Myocyte (in vitro differentiated cells): ENCODE measurements around the gene ANKRD49. TPM values are rescaled to one million over a fixed set of nuclear protein-coding genes. Genes with fewer than 3 reads are reported as not detected.

Source experiments
- DNase-seq: peaks from one replicate; pipeline ENCODE4 v3.0.0-alpha.2; 2012; ENCODE audit warnings: low read depth
- microRNA counts: library from miRNA; unstranded; fragments of <30 nt; microRNA quantifications from one replicate; lab custom pipeline; 2016
- microRNA-seq: library from miRNA; unstranded; fragments of <30 nt; microRNA quantifications from one replicate; pipeline ENCODE4, GENCODE V29; 2016
- total RNA-seq: library from RNA; depleted of rRNA; stranded (reverse); fragments of >200 nt; gene quantifications from 2 replicates; pipeline ENCODE4 v1.2.3, GENCODE V29; 2014

The ANKRD49 gene
- total RNA-seq, 1 donor from 2014 or later = 12.4 TPM

- peak; percentile 85 for DNase-seq
Observed at GRCh38 chr11:94543695-94544645, 50.2 kb downstream of the ANKRD49 start, which contains the start of gene FUT4. Gene FUT4 (plus strand): TSS chr11:94543921. CDS start chr11:94544134, 213 bp downstream.

DNA sequence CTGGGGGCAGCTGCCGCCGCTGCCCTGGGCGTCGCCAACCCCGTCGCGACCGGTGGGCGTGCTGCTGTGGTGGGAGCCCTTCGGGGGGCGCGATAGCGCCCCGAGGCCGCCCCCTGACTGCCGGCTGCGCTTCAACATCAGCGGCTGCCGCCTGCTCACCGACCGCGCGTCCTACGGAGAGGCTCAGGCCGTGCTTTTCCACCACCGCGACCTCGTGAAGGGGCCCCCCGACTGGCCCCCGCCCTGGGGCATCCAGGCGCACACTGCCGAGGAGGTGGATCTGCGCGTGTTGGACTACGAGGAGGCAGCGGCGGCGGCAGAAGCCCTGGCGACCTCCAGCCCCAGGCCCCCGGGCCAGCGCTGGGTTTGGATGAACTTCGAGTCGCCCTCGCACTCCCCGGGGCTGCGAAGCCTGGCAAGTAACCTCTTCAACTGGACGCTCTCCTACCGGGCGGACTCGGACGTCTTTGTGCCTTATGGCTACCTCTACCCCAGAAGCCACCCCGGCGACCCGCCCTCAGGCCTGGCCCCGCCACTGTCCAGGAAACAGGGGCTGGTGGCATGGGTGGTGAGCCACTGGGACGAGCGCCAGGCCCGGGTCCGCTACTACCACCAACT is 51.0 kb downstream of the ANKRD49 start:
- no peak for DNase-seq

DNA sequence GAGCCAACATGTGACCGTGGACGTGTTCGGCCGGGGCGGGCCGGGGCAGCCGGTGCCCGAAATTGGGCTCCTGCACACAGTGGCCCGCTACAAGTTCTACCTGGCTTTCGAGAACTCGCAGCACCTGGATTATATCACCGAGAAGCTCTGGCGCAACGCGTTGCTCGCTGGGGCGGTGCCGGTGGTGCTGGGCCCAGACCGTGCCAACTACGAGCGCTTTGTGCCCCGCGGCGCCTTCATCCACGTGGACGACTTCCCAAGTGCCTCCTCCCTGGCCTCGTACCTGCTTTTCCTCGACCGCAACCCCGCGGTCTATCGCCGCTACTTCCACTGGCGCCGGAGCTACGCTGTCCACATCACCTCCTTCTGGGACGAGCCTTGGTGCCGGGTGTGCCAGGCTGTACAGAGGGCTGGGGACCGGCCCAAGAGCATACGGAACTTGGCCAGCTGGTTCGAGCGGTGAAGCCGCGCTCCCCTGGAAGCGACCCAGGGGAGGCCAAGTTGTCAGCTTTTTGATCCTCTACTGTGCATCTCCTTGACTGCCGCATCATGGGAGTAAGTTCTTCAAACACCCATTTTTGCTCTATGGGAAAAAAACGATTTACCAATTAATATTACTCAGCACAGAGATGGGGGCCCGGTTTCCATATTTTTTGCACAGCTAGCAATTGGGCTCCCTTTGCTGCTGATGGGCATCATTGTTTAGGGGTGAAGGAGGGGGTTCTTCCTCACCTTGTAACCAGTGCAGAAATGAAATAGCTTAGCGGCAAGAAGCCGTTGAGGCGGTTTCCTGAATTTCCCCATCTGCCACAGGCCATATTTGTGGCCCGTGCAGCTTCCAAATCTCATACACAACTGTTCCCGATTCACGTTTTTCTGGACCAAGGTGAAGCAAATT is 51.7 kb downstream of the ANKRD49 start:
- DNase-seq = no peak

DNA sequence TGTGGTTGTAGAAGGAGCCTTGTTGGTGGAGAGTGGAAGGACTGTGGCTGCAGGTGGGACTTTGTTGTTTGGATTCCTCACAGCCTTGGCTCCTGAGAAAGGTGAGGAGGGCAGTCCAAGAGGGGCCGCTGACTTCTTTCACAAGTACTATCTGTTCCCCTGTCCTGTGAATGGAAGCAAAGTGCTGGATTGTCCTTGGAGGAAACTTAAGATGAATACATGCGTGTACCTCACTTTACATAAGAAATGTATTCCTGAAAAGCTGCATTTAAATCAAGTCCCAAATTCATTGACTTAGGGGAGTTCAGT is 52.3 kb downstream of the ANKRD49 start:
- no peak for DNase-seq

DNA sequence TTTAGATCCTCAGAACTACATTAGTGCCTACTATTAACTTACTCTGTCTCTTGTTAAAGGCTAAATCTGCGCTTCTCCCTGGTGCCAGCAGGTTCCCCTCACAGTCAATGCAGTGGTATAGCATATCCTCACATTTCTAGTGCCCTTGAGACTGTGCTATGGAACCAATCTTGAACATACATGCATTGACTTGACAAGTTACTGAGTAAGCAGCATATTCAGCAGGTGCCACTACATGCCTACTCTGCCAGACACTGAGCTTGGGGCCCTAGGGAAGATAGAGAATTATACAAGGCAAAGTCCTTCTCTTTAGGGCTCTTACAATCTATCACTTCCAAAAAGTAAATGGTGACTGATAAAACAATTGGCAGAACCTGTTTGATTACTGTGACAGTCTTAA is 53.1 kb downstream of the ANKRD49 start:
- DNase-seq = no peak

- DNase-seq = no peak
Observed at GRCh38 chr11:94549146-94549545, 55.4 kb downstream of the ANKRD49 start.

MicroRNAs within 50 kb of the gene (microRNA counts, 767-probe panel; counts per million panel counts)
- not detected for microRNA hsa-miR-548l (lab: Ali Mortazavi, UCI)

Small RNA genes lying within 50 kb of the gene (microRNA-seq; reads per million reads assigned to microRNA genes)
- 3.4 reads per million, percentile 15 among the genes with 10 or more reads in this experiment for gene MIR548L

Other genes with a start within 250 kb of the ANKRD49 start
- not detected in 2 replicates for gene IZUMO1R, start 189.4 kb upstream of the ANKRD49 start, total RNA-seq
- gene GPR83, start 92.6 kb upstream of the ANKRD49 start, total RNA-seq = 0.05 TPM in 1 of 2 replicates, not detected in the other
- 12.1 and 13.2 TPM in 2 replicates for gene MRE11, start 140 bp upstream of the ANKRD49 start, total RNA-seq
- not detected in 2 replicates for gene C11orf97, start 18.5 kb downstream of the ANKRD49 start, total RNA-seq
- gene FUT4, start 49.9 kb downstream of the ANKRD49 start, total RNA-seq = 3.9 and 4.0 TPM in 2 replicates
- 0.72 and 0.73 TPM in 2 replicates for gene PIWIL4, start 73.4 kb downstream of the ANKRD49 start, total RNA-seq